Measurements from ENCODE around the gene CCBE1.
"Not testable (repeated sequence)": the region's sequence is repeated elsewhere in the genome, so short reads cannot be mapped to it uniquely, and the experiment has no call there.

CCBE1 gene

DNA sequence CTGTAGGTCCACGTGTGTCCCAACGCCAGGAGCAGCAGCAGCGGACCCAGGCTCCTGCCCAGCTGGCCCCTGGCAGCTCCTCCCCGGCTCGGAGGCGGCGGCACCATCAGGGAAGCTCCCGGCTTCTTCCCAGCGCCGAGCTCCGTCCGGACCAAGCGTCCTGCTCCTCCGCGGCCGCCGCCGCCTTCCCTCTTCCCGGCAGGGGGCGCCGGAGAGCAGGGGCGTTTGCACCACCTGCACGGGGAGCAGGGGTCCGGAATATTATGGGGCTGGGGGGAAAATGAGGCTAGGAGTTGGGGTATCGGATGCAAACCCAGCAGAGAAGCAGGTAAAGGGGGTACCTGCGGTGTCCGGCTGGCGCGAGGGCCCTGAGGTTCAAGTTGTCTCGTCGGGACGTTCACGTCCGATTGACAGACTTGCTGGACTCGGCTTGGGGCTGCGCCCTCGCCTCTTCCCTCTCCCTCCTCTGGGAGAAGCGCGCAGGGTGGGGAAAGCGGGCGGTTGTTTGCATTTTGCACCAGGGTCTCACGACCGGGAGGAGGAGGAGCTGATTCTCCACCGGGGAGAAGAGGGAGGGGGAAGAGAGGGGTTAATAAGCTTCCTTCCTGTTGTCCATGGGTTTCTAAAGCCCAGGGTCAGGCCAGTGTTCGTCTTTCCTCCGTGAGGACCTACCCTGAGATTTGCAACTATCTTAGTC lies at the start of gene CCBE1:
CCBE1 (minus strand) TSS at position 188 of the 697 bp plus-strand sequence.
- DNase-seq: no peak

DNA sequence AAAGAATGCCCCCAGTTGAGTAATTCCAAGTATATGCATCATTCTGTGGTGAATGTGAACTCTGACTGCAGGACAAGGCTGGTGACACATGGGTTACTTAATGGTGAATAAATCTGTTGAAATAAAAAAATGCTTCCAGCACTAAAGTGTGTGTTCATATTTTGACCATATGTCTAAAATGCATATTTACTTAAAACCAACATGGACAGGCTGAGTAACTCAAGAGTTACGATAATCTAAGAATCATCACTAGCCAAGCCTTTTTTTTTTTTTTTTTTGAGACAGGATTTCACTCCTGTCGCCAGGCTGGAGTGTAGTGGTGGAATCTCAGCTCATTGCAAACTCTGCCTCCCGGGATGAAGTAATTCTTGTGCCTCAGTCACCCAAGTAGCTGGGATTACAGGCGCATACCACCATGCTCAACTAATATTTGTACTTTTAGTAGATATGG lies 47.1 kb upstream of the CCBE1 start:
- DNase-seq: no peak

DNA sequence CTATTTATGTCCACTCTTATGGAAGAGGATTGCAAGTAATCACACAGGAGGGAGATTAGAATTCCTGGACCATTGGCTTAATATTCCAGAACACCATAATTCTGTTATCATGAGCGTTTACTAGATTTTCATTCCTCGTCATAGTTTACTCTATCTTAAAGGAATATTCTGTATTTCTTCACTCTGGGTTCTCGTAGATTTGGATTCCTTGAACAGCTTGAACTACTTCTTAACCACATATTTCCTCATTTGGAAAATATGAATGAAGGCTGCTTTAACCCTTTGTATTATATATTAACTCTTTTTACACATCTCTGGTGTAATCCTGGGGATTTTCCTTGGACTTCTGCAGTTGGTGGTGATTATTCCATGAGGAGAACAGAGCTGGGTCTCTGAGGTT lies 46.3 kb upstream of the CCBE1 start:
- no peak for DNase-seq

DNA sequence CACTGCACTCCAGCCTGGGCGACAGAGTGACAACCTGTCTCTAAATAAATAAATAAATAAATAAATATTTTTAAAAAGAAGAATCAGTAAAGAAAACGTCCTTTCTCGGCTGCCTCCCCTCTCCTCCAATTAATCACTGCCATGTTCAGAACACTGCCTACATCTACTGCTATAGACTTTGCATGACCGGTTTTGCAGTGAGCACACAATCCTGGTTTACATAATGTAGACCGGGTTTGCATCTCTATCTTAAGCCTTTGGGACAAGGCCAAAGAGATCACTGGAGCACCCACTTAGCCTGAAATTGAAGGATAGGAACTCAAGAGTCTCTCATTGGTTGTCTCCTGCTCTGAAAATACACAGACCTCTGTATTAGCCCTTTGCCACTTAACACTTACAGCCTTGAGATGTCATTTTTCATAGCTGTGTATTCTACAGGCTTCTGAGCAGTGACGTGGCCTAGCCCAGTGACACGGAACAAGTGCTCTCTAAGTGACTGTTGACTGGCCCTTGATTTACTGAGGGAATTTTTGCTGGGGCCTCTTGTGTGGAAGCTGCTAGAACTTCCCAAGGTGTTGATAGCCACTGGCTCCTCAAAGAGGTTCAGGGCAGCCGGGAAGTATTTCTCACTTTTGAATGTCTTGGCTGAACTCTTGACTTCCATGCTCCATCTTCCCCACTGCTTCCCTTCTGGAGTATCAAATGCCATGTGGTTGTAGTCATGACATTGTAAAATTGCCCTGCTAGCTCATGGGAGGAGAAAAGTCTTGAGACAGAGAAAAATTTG lies 45.3 kb upstream of the CCBE1 start:
- no peak for DNase-seq

DNA sequence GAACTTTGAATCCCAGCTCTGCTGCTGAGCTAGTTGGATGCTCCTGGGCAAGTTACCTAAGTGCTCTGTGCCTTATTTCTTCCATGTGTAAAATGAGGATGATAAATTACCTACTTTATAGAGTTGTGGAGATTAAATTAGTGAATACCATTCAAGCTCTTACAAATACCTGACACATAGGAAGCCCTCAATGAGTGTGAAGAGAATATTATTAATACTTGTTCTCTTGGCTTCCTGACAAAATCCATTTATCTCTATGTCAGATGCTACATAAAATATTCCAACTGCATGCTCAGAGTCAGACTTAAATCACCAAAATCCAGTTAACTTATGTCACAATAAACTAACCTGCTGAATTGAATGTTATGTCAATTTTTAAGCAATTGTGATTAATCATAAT lies 42.9 kb upstream of the CCBE1 start:
- DNase-seq: no peak

DNA sequence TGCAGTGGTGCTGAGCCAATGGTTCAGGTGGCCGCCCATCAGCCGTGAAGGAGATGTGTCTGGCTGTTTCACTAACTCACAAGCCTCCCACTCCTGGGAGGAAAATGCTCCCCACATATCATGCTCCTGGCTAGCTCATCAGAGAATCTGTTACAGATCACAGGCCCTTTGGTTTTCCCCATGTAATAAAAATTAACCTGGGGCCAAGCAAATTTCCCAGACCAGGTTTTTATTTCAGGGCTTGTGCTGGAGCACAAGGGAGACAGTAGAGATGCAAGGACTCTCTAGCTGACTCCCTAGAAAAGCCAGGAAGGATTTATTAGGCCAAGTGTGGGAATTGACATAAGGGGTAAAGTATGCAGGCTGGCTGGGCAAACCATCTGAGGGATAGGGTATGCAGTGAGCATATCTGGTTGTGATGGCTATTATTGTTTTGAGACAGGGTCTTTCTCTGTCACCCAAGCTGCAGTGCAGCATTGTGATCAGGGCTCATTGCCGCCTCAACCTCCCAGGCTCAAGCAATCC lies 40.6 kb upstream of the CCBE1 start:
- DNase-seq: no peak

DNA sequence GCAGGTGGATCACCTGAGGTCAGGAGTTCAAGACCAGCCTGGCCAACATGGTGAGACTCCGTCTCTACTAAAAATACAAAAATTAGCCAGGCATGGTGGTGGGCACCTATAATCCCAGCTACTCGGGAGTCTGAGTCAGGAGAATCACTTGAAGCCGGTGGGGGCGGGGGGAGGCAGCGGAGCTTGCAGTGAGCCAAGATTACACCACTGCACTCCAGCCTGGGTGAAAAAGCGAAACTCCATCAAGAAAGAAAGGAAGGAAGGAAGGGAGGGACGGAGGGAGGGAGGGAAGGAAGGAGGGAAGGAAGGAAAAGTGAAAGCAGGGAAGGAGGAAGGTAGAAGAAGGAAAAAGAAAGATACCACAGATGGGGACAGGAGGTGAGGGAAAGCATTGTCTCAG lies 40.1 kb upstream of the CCBE1 start:
- not testable (repeated sequence) for DNase-seq

DNA sequence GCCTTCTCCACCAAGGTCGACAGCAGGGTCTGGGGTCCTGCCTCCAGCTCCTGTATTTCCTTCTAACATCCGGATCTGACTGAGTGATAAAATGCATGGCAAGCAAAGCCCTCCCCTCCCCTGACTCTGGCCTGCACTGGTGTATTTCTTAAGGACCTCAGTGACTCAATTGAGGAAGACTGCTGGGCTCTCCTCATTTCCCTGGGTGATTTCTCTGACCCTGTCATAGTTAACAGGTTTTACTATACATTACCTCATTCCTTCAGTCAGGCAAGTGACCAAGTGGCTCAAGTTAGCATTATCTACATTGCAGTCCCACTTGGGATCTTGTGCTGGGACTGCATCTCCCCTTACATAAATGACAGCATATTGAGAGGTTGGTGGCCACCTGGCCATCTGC lies 38.8 kb upstream of the CCBE1 start:
- no peak for DNase-seq

DNA sequence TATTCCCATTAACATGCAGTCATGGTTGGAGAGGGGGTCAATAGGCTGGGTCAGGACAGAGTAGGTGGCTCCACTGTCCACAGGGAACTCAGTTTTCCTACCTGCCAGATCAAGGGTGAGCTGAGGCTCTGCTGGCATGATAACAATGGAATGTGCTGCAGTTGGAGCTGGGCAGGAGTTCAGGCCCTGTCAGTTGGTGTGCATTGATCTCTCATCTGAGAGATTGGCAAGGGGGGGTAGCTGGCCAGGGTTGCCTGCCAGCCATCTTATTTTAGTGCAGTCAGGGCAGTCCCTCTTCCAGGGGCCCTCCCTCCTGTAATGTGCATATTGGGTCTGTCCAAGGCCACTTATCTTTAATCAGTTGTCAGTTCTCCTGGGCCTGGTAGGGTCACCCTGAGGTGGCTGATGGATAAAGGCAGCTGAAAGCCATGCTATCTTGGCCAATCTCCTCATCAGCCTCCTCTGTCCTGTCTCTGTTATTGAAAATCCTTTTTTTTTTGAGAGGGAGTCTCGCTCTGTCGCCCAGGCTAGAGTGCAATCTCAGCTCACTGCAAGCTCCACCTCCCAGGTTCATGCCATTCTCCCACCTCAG lies 38.1 kb upstream of the CCBE1 start:
- no peak for DNase-seq

DNA sequence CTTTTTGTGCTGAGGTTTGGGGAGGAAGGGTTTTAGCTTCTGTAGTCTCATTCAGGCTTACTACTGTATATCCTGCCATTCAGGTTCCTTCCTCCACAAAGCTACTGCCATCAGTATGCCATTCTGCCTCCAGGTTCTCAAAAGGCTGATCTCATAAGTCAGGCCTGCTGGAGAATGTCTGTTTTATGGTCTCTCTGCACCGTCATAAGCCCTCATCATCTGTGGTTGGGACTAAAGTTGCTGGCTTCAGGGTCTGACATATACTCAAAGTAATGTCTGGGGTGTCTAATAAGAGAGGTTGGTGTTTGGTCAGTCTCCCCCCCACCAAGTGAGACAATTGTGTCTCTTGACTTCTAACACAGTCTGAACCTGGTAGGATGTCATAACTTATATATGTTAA lies 36.2 kb upstream of the CCBE1 start:
- DNase-seq: no peak

DNA sequence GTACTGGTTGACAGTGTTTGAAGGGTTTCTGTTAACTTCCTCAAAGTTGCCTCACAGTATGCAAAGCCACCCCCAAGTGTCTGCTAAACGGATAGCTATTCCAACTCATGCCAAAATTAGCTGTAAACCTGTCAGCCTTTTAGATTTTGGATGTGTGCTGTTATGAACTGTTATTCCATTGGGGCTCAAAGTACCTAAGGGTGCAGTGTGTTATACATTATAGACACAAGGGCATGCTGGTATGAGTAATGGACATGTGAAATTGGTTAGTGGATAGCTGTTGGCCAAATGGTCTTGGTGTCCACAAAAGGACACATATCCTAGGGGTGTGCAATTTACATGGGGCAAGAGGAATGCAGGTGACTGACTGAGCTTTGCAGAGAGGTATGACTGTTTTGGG lies 33.7 kb upstream of the CCBE1 start:
- DNase-seq: no peak

DNA sequence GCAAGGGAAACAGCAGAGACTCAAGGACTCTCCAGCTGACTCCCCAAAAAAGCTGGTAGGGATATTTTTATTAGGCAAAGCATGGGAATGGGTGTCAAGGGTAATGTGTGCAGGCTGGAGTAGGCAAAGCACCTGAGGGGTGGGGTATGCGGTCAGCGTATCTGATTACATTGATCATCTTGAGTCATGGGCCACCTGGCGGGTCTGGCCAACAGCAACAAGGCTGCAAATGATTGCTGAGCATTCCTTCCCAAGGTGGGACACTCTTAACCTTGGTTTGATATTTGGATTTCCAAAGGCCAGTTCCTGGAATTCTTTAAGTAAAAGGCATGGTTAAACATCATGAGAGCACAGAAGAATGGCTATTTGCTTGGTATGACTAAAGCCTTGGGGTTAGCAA lies 32.6 kb upstream of the CCBE1 start:
- DNase-seq: no peak

DNA sequence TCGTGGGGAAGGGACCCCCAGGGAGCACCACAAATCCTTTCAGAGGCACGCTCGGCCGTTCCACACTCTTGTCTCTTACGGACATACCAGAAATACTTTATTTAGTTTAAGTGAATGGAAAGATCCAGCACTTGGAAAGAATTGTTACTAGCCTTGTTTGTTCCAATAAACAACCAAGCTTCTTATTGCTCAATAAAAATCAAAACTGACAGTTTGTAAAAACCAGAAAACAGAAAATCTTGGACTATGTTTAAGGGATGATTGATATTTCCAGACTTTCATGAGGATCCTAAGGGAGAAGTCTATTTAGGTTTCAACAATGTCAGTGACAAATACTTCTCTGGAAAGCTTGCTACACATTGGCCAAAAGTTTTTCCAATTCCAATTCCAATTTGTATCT lies 31.6 kb upstream of the CCBE1 start:
- DNase-seq: no peak

DNA sequence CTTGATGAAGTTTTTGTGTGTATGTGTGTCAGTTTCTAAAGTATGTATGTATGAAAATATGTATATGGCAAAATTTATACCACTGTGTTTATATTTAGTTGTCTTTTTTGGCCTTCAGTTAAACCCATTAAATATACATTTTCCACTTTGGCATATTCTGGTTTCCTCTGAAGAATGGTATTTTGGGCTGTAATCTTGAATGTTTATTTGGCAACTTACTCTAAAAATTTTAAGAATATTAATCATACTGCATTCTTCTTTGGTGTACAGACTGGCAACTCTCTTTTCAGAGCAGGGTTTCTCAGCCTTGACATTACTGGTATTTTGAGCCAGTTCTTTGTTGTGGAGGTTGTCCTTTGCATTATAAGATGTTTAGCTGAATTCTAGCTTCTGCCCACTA lies 27.9 kb upstream of the CCBE1 start:
- DNase-seq: no peak

DNA sequence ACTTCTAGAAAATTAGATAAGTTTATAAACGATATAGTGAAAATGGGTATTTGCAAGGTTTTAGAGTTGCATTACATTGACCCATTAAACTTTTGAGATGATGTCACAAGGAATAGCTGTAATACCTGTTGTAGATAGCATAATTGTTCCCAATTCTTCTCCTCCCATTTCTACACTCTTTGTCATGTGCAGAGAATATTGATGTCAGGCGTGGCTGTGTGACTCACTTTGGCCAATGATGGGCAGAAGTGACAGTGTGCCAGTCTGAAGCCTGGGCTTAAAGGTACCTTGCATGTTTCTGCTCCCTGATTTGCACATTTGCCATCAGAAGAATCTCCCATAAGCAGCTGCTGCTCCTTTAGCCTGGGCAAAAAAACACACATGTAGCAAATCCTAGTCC lies 26.9 kb upstream of the CCBE1 start:
- no peak for DNase-seq

DNA sequence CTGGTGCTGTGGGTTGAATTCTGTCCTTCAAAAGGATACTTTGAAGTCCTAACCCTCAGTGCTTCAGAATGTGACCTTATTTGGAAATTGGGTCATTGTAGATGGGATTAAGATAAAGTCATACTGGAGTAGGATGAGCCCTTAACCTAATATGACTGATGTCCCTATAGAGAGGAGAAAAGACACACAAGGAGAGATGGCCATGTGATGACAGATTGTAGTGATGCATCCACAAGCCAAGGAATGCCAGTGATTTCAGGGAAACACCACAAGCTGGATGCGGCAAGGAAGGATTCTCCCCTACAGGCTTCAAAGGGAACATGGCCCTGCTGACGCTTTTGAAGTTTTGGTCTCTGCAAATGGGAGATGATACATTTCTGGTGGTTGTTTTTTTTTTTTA lies 24.7 kb upstream of the CCBE1 start:
- no peak for DNase-seq

DNA sequence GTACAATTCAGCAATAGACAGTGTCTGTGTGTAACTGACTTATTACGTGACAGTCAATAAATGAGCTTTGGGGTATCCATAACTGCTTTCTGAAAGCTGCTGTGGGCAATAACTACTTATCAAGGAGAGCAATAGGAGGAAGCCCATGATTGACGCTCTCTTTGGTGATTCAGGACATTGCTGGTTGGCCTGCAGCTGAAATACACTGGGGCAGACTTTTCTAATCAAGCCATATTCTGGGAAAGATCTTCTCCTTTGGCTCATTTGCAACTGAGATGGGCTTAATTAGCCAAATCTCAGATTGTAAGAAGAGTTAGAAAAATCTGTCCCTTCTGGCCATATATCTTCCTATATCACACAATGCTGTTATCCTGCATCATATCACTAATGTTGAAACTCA lies 24.0 kb upstream of the CCBE1 start:
- DNase-seq: no peak

DNA sequence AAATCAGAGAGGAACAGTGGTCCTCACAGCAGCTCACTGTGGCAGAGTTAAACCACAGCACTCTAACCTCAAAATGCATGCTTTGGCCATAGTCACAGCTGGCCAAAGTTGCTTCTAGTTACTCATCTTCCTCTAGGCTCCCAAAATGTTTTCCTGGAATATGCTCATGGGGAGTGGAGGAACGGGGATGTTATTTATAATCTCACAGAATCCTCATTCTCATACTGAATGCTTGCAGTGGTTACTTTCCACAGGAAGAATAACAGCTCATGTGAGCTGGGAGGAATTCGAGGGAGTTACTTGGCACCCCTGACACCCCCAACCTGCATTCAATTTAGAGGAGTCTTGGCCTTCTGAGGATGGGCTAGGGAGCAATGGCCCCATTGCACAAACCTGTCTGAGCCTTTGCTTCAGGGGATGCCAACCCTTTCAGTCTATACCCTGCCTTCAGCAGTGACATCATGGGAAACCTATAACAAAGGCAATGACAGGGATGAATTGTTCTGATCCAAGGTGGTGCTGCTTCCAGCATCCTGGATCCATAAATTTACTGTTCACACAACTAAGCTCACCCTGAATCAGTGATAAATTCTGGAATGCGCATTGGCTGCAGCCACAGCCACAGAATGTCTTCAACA lies 22.4 kb upstream of the CCBE1 start:
- no peak for DNase-seq

DNA sequence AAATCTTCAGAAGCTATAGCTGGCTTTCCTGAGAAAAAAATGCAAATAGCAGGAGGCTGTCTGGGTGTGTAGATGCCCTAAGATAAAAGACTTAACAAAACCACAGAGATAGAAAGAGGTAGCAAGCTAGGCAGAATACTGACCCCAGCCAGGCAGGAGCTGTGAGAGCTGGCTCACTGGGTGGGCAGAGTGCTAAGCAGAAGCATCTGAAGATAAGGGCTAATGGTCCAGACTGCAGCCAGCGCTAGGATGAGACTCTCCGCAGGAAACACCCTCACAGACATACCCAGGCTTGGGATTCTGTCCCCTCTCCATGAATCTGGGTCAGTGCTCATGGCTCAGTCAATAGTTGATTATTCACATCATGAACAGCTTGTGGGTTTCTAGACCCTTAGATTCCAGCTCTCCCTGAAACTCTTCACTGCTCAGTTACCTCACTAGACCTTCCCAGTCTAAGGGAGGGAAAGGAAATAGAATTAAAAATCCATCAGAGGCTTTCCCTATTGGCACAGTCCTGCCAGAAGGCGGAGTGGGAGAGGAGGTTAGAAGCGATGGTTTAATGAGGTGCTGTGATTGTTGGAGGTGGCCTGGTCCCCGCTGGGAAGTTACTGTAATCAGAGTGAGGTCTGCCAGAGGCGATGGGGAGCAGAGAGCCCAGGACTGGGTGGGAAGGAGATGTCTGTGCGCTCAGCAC lies 21.4 kb upstream of the CCBE1 start:
- DNase-seq: no peak

DNA sequence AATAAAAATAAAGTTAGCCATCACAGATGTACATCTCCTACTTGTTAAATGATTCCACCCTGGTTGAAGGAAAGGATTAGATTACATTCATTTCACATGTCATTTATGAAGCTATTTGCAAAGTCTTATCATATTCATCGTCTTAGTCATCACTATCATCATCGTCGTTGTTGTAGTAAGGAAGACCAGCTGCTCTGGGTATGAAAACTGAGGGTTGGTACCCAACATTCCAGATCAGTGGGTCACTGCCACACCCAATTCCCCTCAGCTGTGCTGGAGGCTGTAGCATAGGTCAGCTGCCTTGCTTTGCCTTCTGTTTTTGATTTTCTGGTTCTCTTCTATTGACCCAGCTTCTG lies 20.9 kb upstream of the CCBE1 start:
- no peak for DNase-seq

DNA sequence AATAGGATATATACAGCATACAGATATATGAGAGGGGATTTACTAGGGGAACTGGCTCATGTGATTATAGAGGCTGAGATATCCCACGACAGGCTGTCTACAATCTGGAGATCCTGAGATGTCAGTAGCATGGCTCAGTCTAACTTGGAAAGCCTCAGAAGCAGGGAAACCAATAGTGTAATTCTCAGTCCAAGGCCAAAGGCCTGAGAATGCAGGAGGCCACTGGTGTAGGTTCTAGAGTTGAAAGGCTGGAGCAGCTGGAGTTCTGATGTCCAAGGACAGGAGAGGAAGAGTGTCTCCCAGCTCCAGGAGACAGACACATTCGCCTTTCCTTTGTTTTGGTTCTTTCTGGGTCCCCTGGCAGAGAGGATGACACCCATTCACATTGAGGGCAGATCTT lies 20.1 kb upstream of the CCBE1 start:
- DNase-seq: no peak

DNA sequence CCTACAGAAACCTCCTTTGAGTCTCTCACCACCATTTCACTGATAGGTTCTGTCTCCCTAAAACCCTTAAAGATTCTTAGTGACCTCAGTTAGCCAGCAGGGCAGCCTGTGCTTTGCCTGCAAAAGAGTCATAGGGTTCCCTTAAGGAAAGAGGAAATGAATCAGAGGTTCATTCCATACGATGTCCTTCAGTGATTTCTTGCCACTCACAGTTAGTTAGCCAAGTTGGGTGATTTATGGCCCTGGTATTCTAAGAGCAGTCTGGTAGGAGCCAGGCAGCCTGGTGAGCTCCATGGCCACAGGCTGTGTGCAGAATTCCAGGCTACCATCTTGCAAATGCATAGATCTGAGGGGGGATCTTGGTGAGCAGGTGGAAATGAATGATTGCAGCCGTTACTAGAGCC lies 18.7 kb upstream of the CCBE1 start:
- no peak for DNase-seq

DNA sequence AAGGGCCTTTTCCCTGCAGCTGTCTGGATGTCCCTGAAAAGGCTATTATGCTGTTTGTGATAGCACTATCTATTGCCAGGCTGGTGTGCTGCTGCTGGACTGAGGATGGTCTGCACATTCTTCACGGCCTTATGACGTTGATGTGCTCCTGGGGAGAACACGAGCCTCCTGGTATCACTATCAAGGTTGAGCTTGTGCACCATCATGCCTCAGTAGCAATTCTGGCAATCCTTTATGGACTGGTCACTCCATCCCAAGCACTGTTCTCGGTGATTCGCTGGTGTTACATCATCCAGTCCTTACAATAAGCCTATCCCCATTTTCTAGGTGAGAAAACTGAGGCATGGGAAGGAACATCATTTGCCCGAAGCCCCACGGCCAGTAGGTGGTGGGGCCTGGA lies 18.2 kb upstream of the CCBE1 start:
- DNase-seq: no peak

All from stimulated activated naive CD4-positive, alpha-beta T cell treated with Interleukin-2 at 50 U/mL for 16 hours (primary cell).